Nucleus accumbens (tissue), 56 donors: ENCODE data around the gene CXCR1.
"Not testable (repeated sequence)": the region's sequence is repeated elsewhere in the genome, so short reads cannot be mapped to it uniquely, and the experiment has no call there.

ENCODE experiments used
- DNase-seq, 56 donors: peaks; one replicate each; lab custom pipeline; 2025; lab: John Stamatoyannopoulos, UW

The CXCR1 gene

GRCh38 chr2:218166791-218167190 is at the start of gene CXCR1:
TSS of gene CXCR1 (minus strand) at chr2:218166962. CDS start at chr2:218165211, 1,751 bp downstream.
- DNase-seq, result no peak

GRCh38 chr2:218216336-218216673 is 49.5 kb upstream of the CXCR1 start:
- peak in 6 of 56 donors; percentile 2 to 61 (median 24) for DNase-seq

- no peak for DNase-seq
Observed at GRCh38 chr2:218214116-218214515, 47.4 kb upstream of the CXCR1 start.

- DNase-seq, result no peak
Observed at GRCh38 chr2:218209078-218209477, 42.3 kb upstream of the CXCR1 start.

DNA sequence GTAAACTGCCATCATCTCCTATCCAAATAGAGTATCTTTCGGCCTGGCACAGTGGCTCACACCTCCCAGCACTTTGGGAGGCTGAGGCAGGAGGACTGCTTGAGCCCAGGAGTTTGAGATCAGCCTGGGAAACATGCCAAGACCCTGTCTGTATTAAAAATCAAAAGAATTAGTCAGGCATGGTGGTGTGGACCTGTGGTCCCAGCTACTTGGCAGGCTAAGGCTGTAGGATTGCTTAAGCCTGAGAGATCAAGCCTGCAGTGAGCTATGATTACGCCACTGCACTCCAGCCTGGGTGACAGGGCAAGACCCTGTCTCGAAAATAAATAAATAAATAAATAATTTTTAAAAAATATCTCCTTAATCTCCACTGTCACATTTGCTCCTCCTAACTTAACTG is 35.5 kb upstream of the CXCR1 start:
- DNase-seq, result no peak

GRCh38 chr2:218196974-218197373 is 30.2 kb upstream of the CXCR1 start:
- no peak for DNase-seq

DNA sequence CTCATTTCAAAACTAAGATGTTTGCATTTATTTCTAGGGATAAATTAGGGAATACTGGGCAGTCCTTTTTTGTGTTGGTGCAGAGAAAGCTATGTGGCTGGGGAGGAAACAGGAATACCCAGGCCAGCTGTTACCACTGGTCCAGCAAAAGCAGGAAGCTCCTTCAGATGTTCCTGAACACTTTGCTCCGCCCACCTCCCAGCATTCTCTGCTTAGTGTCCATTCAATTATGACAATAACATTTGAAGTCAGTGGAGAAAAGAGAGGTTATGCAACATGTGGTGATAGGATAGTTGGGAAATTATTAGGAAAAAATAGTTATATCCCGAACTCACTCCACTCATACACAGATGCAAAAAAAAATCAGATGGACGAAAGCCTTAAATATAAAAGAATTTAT is 28.1 kb upstream of the CXCR1 start:
- DNase-seq, result no peak

DNA sequence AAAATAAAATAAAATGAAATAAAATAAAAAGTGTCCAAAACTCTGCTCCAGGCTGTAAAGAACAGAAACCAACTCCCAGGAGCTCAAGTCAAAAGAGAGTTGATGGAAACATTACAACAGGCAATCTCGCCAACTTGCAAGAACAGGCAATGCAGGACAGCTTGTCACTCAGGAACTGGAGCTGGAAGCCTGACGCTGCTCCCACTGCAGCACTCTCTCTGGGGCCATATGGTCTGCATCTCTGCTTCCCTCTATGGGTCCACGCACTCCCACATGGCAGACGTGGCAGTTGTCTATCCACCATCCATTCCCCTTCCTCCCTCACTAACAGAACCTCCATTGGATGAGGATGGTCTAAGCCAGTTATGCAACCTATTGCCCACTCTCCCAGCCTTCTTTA is 26.9 kb upstream of the CXCR1 start:
- DNase-seq, result no peak

DNA sequence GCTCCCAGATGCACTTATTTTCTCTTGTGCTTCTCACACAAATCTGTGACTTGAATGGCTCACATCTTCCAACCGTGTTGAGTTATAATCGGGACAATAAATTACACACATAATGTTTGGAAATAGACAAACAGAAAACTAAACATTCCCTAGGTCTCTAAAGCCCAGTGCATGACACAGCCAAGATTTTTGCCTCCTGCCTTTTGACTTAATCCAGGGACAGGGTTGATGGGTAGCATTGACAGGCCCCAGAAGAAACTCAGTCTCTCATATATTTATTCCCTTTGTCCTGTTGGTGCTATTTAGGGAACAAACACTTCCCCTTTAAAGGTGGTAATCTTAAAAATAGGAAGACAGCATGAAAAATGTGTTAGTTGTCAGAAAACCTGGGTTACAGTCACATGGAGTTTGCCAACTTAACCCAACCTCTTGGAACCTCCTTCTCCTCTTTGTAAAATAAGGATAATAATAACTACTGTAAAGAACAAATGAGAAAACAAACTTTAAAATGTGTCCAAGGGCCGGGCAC is 26.2 kb upstream of the CXCR1 start:
- no peak for DNase-seq

- DNase-seq, result no peak
Observed at GRCh38 chr2:218188528-218188927, 21.8 kb upstream of the CXCR1 start.

DNA sequence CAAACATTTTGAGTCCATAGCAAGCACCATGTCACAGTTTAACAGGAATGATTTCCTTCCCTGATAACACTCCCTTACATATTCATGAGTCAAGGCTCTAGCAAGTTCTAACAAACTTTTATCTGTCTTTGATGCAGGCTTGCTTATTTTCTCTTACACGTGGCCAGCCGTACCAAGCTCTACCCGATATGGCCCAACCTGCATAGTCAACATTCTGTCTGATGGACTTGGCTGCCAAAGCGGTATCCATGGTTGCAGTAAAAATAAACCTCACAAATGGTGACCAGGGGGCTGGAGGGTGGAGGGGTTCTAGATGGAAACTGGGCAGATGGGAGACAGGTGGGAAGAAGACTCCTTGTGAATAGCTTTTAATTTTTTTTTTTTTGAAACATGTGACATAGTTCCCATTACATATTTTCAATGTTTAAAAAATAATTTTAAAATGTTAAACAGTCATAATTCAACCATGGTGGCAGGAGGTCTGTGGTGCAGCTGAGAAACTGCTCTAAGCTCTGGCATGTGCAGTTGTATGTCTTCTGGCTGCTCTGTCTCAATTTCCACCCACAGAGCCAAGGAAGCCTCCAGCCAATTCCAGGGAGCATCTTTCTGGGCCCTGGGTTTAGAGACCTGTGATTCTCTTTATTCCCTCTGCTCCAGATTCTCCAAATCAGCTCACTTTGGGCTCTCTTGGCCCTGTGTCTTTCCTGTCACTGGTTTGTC is 20.7 kb upstream of the CXCR1 start:
- no peak for DNase-seq

GRCh38 chr2:218186876-218187275 is 20.1 kb upstream of the CXCR1 start:
- no peak for DNase-seq

- peak in 32 of 56 donors; percentile 1 to 54 (median 12) for DNase-seq
Observed at GRCh38 chr2:218186355-218186766, 19.6 kb upstream of the CXCR1 start.

- DNase-seq, result no peak
Observed at GRCh38 chr2:218184331-218184730, 17.6 kb upstream of the CXCR1 start.

- DNase-seq, result no peak
Observed at GRCh38 chr2:218180467-218181114, 13.8 kb upstream of the CXCR1 start.

DNA sequence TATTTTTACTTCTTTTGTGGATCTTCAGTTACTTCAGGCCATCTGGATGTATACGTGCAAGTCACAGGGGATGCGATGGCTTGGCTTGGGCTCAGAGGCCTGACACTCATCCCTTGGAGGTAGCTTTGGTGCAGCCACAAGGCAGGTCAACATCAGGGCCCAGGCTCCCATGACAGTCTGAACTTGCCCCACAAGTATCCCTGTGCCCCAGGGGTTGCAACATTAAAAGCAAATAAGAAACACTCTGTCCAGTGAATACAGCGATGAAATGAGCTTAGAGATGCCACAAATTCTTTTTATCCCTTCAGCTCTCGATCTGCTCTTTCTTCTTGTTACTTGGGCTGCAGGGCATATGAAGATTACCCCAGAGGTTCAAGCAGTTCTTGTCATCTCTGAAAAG is 13.0 kb upstream of the CXCR1 start:
- DNase-seq, result no peak

GRCh38 chr2:218172845-218173244 is 6.1 kb upstream of the CXCR1 start:
- no peak for DNase-seq

GRCh38 chr2:218171744-218172143 is 5.0 kb upstream of the CXCR1 start:
- DNase-seq, result not testable (repeated sequence)

DNA sequence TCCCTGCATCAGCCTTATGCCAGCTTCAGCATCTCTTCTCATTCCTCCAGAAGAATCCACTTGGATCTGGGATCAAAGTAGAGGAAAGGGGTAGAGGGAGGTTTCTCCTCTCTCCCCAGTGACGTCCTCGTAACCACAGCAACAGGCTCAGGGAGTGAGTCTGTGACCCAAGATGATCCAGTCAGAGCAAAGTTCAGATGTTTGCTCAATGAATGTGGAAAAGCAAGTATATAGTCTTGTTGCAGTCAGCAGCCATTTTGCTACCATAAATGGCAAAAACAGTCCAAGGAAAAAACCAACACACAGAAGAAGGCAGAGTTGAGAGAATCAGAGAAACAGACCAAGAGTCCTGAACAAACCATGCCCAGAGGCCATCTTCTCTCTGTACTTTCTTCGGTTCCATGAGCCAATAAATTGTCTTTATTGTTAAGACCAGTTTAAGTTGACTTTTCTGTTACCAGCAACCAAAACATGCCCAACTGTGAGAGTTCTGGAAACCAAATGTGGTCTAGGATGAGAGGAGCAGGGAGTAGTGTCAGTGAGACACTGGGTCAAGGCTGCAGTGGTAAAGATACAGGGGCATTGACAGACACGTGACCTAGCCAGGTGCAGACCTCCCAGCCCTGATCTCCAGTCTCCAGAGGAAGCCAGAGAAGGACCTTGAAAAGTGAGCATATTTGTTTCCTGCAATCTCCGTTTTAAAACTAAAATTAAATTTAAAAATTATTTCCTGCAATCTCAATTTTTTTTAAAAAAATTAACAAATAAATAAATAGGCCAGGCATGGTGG is 3.2 kb upstream of the CXCR1 start:
- DNase-seq, result no peak

- peak in 17 of 56 donors; percentile 1 to 40 (median 9) for DNase-seq
Observed at GRCh38 chr2:218168635-218169462, 2.1 kb upstream of the CXCR1 start.
